ENCODE measurements around the gene WIZ. TPM values are rescaled to one million over a fixed set of nuclear protein-coding genes. Genes with fewer than 3 reads are reported as not detected.

Gene WIZ
- polyA plus RNA-seq, 1 donor from 2014 or later, result 1.8 TPM

DNA sequence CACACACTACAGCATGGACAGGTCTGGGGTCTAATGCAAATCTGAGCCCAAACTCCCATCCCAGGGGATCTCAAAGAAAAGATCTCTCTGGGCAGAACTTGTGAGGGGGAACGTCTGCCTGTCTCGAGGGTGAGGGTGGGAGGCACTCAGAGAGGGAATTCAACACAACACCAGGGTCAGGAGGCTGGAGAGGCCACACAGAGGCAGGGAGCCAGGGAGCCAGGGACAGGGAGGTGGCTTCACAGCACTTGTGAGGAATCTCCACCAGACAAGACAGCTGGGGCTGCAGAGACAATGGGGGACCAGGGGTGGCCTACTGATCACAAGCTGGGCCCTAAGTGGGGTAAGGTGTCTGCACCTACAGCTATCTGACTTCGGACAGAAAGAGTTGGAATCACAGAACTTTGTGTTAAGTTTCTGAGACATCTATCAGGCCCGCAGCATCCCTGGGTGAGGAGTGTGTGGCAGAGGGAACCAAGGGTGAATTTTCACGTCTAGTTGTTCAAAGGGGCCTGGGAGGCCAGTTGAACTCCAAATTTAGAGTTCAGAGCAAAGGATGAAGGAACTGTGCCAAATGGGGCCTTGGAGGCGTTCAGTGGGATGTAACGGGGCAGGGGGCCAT is 18.2 kb downstream of the WIZ start:
- Mint-ChIP-seq H3K27me3 (no peaks in the 10 kb centered on the region), H3K4me3 (peak overlapping the region; percentile 92 to 98 (median 94)), H3K27ac (peak overlapping the region; percentile 83 to 90 (median 87)), H3K4me1 (peaks cover 15 to 22% (median 19%) of the 10 kb centered on the region in 3 donors), H3K9me3 (no peaks in the 10 kb centered on the region), H3K36me3 (peaks cover 1% of the 10 kb centered on the region)

DNA sequence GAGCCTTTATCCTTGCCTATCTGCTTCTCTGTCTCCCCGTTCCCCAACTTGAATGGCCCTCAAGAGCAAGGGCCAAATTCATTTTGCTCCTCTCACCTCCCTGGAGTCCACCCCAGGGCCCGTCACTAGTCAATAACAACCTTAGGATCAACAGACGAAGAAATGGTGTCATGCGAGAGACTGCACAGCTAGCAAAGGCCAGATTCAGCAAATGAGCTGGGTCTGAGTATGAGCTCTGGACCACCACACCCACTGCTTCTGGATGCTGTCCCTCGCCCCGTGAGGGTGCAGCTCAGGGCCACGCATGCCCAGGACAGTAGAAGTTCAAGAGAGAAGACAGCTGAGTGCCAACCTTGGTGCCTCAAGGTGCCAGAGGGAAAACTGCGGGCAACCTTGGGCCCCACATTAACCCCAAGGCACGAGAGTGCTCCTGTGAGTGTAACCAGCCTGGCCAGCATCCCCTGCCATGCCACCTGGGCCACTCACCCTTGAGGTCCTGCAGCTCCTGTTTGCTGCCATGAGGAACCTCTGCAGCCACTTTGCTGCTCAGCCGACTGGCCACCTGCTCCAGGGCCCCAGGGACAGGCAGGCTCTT is 19.1 kb downstream of the WIZ start:
- Mint-ChIP-seq H3K27me3 (no peaks in the 10 kb centered on the region), H3K36me3 (peaks cover 1% of the 10 kb centered on the region), H3K4me1 (peaks cover 15 to 23% (median 19%) of the 10 kb centered on the region in 3 donors), H3K9me3 (no peaks in the 10 kb centered on the region), H3K27ac (peak overlapping the region; percentile 16 to 90 (median 83)), H3K4me3 (peak overlapping the region in 3 of 4 donors; percentile 28 to 92 (median 92))

DNA sequence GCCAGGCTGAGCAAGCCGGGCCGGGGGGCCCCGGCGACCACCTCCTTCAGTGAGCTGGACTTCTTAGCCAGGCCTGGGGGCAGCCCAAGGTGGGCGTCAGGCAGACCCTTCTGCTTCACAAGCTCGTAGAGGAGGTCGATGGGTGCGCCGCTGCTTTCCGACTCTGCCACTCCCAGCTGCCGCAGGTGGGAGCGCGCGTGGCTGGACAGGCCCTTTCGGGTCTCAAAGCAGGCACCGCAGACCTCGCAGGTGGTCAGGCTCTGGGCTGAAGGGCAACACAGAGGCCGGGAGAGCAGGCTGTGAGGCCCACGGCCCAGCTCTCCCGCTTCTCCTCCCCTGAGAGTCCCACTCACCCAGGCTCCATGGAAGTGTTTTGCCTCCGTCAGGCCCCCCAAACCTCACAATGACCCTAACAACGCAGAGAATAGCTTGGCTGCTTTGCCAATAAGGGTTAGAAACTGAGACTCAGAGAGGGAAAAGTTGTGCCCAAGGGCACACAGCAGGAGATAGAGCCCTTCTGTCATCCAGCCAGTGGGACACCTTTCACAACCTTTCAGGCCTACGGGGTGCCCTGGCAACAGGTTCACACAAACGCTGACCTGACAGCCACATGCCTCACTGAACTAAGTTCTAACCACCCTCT is 19.8 kb downstream of the WIZ start:
- Mint-ChIP-seq H3K27me3 (no peaks in the 10 kb centered on the region), H3K9me3 (no peaks in the 10 kb centered on the region), H3K4me1 (peaks cover 15 to 23% (median 19%) of the 10 kb centered on the region in 3 donors), H3K27ac (peak overlapping the region in 2 of 3 donors; percentile 16 to 90), H3K36me3 (peaks cover 1% of the 10 kb centered on the region), H3K4me3 (peak overlapping the region in 1 of 4 donors; percentile 92)

DNA sequence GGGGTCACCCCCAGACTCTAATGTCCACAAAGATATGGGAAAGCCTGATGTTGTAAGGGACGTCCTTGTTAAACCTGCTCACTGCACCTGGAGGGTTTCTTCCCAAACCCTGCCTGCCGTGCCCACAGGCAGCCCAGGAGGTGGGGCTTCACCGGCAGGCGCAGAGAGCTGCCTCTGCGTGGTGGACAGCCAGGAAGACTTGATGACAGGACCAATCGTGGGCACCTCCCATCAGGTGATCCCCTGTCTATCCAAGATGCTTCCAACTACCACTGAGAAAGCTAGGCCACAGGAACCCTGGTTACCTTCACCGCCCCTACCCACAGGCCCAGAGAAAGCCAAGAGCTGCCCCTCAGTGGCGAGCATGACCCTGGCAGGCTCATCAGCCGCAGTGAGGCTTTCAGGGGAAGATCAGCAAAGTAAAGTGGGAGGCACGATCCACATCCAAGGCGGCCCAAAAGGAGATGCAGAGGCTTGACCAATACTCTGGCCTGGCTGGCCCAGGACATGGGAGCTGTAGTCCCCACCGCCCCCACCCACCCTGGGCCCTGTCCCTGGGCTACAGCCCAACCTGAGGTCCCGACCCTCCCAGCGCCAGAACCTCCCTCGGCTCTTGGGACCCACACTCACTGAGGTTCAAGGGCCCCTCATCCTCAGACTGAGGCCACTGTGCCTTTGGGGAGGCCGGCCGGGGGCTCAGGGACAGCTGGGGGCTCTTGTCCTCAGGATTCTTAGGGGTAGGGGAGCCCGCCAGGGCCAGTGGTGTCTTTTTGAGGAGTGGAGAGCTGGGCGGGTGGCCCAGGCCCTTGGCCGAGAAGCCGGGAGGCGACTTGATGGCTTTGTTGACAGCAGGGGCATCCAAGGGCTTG is 20.6 kb downstream of the WIZ start:
- H3K4me3 Mint-ChIP-seq, result peak overlapping the region in 2 of 4 donors; percentile 48 to 60
- peaks cover 15 to 23% (median 19%) of the 10 kb centered on the region in 3 donors for H3K4me1 Mint-ChIP-seq
- peaks cover 1% of the 10 kb centered on the region for H3K36me3 Mint-ChIP-seq
- no peaks in the 10 kb centered on the region for H3K9me3 Mint-ChIP-seq
- H3K27me3 Mint-ChIP-seq, result no peaks in the 10 kb centered on the region
- H3K27ac Mint-ChIP-seq, result peak overlapping the region in 1 of 3 donors; percentile 39

DNA sequence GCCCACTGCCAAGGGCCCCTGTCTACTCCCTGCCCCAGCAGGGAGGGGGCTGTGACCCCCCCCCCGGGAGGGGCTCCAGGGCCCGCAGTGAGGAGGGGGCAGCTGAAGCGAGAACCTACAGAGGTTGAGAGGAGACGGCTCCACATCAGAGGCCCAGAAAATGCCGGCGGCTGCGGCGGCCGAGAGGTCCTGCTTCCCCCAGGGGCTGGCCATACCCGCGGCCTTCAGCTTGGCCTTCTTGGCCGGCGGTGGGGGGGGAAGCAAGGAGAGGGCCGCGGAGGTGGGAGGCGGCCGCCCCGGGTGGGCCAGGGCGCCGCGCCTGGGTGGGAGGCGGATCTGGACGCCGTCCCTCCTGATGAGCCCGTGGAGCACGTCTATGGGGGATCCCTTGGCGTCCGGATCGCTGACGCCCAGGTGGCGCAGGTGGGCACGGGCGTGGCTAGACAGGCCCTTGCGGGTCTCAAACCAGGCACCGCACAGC is 21.7 kb downstream of the WIZ start:
- Mint-ChIP-seq H3K9me3 (no peaks in the 10 kb centered on the region), H3K4me3 (peak overlapping the region in 2 of 4 donors; percentile 43 to 48), H3K36me3 (peaks cover 4% of the 10 kb centered on the region), H3K27ac (no peak overlapping the region), H3K27me3 (no peaks in the 10 kb centered on the region), H3K4me1 (peaks cover 14 to 18% (median 14%) of the 10 kb centered on the region in 3 donors)

DNA sequence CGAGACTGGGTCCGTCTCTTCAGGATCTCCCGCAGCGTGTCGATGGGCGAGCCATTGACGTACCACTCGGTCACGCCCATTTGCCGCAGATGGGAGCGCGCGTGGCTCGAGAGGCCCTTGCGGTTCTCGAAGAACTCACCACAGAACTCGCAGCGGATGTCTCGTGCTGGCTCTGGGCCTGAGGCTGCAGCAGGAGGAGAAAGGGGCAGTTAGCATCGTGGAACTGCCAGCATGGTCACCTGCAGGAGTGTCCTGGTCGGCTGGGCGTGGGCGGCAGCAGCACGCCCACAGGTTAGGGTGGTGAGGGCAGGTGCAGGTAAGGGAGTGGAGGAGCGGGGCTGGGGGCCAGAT is 22.4 kb downstream of the WIZ start:
- H3K36me3 Mint-ChIP-seq, result peaks cover 4% of the 10 kb centered on the region
- no peaks in the 10 kb centered on the region for H3K27me3 Mint-ChIP-seq
- no peaks in the 10 kb centered on the region for H3K9me3 Mint-ChIP-seq
- peaks cover 12 to 17% (median 12%) of the 10 kb centered on the region in 3 donors for H3K4me1 Mint-ChIP-seq
- no peak overlapping the region for H3K27ac Mint-ChIP-seq
- no peak overlapping the region for H3K4me3 Mint-ChIP-seq

DNA sequence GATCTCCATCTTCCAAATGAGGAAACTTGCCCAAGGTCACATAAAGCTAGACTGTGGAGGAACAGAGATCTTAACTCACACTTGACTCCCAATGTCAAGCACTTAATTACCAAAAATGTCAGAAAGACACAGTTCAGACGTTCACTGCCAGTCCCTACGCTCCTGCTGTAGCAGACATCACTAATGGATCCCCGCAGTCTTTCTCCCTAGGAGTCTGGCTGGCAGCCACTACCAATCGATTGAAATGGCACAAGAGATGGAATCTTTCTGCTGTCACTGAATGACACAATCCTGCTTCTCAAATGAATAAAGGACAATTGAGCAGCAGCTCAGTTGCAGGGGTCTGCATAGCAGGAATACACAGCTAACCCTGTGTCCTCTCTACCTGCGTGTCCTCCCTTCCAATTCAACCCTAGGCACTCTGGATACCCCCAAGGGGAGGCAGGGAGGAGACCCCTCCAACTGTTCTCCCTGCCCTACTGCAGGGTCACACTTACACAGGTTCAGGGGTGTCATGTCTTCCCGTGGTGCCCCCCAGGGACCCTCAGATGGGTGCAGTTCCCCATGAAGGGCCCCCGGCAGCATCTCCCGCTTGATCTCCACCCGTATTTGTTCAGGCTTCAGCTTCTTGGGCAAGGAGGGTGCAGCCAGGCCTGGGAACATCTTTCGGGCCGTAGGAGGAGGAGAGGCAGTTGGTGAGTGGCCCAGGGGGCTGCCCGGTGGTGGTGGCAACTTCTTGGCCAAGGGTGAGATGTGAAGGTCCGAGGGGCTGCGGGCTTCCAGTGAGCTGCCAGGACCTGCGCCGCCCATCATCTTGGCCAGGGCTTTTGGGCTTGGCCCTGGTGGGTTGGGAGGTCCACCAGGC is 23.0 kb downstream of the WIZ start:
- no peaks in the 10 kb centered on the region for H3K27me3 Mint-ChIP-seq
- H3K4me1 Mint-ChIP-seq, result peaks cover 12 to 15% (median 12%) of the 10 kb centered on the region in 3 donors
- H3K36me3 Mint-ChIP-seq, result peaks cover 5% of the 10 kb centered on the region
- no peaks in the 10 kb centered on the region for H3K9me3 Mint-ChIP-seq
- H3K4me3 Mint-ChIP-seq, result peak overlapping the region in 2 of 4 donors; percentile 2 to 23
- H3K27ac Mint-ChIP-seq, result peak overlapping the region in 1 of 3 donors; percentile 12

DNA sequence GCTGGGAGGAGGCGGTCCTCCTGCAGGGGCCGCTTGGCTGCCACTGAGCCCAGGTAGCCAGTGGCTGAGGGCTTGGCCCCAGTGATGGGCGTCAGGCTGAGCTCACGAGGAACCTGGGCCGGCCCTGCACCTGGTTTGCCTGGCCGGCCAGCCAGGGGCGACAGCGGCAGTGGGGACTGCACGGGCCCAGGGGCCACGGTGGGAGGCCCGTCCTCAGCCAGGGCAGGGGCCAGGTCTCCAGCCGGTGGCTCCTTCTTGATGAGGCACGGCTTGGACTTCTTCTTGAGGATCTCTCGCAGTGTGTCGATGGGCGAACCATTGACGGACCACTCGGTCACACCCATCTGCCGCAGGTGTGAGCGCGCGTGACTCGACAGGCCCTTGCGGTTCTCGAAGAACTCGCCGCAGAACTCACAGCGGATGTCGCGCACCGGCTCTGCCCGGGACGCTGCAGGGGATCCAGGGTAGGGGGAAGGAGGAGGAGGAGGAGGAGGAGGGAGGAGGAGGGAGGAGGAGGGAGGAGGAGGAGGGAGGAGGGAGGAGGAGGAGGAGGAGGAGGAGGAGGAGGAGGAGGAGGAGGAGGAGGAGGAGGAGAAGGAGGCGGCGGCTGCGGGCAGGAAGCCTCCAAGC is 24.3 kb downstream of the WIZ start:
- H3K4me3 Mint-ChIP-seq, result no peak overlapping the region
- no peak overlapping the region for H3K27ac Mint-ChIP-seq

DNA sequence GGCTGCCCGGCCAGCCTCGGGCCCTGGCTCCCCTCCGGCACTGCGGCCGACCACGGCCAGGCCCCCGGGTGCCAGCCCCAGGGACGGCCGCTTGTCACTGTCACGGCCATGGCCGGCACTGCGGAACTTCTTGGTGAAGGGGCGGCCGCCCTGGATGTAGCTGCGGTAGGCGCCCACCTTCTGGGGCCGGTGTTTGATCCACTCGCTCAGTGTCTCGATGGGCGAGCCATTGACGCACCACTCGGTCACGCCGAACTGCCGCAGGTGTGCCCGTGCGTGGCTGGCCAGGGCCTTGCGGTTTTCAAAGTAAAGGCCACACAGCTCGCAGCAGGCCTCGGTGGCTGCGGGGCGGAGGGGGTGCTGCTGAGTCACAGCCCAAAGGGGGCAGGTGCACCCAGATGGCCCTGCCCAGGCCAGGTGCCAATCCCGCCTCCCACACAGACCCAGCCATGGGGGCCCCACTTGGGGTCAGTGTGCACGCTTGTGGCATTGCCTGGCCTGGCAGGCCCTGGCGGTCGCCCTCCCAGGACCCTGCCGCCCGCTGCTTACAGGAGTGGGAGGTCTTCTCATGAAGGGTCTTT is 25.0 kb downstream of the WIZ start:
- no peaks in the 10 kb centered on the region for H3K27me3 Mint-ChIP-seq
- H3K36me3 Mint-ChIP-seq, result peaks cover 5% of the 10 kb centered on the region
- H3K4me3 Mint-ChIP-seq, result no peak overlapping the region
- peaks cover 0 to 3% (median 0%) of the 10 kb centered on the region in 3 donors for H3K4me1 Mint-ChIP-seq
- H3K9me3 Mint-ChIP-seq, result no peaks in the 10 kb centered on the region
- peak overlapping the region in 1 of 3 donors; percentile 57 for H3K27ac Mint-ChIP-seq

More for the DNA sequence above, 24.3 kb downstream of the WIZ start:
- Mint-ChIP-seq H3K27me3 (no peaks in the 10 kb centered on the region), H3K9me3 (no peaks in the 10 kb centered on the region), H3K4me1 (peaks cover under 1 to 3% (median 2%) of the 10 kb centered on the region in 3 donors), H3K36me3 (peaks cover 5% of the 10 kb centered on the region)

DNA sequence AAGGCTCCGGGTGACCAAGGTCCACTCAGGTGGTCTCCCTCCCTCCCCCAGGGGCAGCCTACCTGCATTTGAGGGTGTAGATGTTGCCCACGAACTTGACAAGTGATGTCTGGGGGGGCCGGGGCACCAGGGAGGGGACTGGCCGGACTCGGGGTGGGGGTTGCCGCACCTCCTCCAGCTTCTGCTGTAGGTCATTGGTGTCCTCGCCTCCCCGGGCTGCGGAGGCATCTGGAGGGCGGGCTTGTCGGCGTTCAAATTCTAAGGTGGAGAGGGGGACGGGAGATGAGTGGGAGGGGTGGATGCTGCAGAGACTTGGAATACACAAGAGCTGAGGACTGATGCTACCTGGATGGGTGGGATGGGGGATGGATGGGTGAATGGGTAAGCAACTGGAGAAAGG is 25.6 kb downstream of the WIZ start:
- no peak overlapping the region for H3K4me3 Mint-ChIP-seq
- peaks cover 5% of the 10 kb centered on the region for H3K36me3 Mint-ChIP-seq
- H3K27ac Mint-ChIP-seq, result no peak overlapping the region
- no peaks in the 10 kb centered on the region for H3K27me3 Mint-ChIP-seq
- peaks cover 1 to 8% (median 1%) of the 10 kb centered on the region in 3 donors for H3K4me1 Mint-ChIP-seq
- H3K9me3 Mint-ChIP-seq, result no peaks in the 10 kb centered on the region

DNA sequence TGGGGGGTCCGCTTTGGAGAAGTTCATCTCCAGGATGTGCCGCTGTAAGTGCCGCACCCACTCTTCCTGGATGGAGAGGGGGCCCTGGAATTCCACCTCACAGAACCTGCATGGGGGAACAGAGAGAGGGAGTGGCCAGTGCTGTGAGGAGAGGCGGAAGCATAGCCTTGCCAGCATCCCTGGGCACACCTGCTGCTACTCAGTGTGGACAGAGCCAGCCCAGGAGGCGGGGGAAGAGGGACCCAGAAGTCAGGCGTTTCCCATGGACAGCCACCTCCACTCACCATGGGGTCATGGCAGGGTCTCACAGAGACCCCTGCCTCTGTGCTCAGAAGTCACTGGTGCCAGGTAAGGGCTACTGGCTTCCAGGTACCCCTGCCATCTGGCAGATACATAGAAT is 26.6 kb downstream of the WIZ start:
- Mint-ChIP-seq H3K27ac (no peak overlapping the region), H3K27me3 (no peaks in the 10 kb centered on the region), H3K36me3 (peaks cover 7% of the 10 kb centered on the region)

DNA sequence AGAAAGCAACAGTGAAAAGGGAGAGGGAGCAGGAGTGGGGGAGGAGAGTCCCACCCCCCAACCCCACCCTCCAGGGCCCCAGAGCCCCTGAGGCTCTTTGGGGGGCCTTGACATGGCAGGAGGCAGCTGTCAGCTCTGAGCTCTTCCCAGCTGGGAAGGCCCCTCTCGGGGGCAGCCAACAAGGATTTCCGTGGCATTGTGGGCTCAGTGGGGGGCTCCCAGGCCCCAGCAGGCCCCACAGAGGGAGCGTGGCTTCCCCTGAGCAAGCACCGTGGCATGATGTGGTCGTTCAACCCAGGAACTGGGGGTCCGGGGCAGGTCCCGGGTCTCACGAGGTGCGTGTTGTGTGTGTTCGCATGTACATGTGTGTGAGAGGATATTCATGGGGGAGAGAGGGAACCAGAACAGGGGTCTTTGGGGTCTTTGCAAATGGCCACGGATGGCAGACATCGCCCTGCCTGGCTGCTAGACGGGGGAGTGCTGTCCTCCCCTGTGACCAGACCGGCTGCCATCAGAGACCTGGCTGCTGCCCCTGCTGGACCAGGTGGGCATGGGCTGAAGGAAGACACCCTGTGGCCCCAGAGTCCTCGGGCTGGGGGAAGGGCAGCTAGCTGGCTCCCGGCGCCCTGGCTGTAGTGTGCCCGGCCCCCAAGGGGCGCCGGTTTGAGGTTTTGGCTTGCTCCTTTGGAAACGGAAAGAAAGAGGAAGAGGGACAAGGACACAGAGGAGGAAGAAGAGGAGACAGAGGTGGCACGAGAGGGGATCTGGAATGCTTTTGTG is 27.3 kb downstream of the WIZ start:
- Mint-ChIP-seq H3K36me3 (peaks cover 7% of the 10 kb centered on the region), H3K9me3 (no peaks in the 10 kb centered on the region), H3K27me3 (no peaks in the 10 kb centered on the region), H3K27ac (peak overlapping the region in 1 of 3 donors; percentile 62), H3K4me3 (no peak overlapping the region), H3K4me1 (peaks cover 13 to 15% (median 14%) of the 10 kb centered on the region in 3 donors)

More for the DNA sequence above, 26.6 kb downstream of the WIZ start:
- no peak overlapping the region for H3K4me3 Mint-ChIP-seq
- H3K4me1 Mint-ChIP-seq, result peaks cover 7 to 8% (median 8%) of the 10 kb centered on the region in 3 donors
- no peaks in the 10 kb centered on the region for H3K9me3 Mint-ChIP-seq

Data from IgD-negative memory B cell (primary cell).